Endothelial cell of umbilical vein (primary cell): ENCODE measurements around the gene TOR4A.

Experiments
- CTCF ChIP-seq, 2 donors: IDR thresholded peaks; 1 replicate in 1 of 2; 2 replicates in 1 of 2; pipeline ENCODE4 v1.5.1; 2011; ENCODE audit warnings: low read length in 2 of 2, mild to moderate bottlenecking in 2 of 2, moderate library complexity in 2 of 2, control low read depth in 1 of 2, inconsistent platforms in 1 of 2, low read depth in 1 of 2; ENCODE audit not compliant: insufficient read depth in 1 of 2; ENCODE audit errors: extremely low read depth in 1 of 2
- EZH2 ChIP-seq: IDR thresholded peaks from 2 replicates; pipeline ENCODE4 v1.6.1; 2012; ENCODE audit warnings: borderline replicate concordance, low read depth, mild to moderate bottlenecking, moderate library complexity, low read length, inconsistent platforms; ENCODE audit not compliant: severe bottlenecking
- FOS ChIP-seq: IDR thresholded peaks from 2 replicates; pipeline ENCODE4 v1.6.1; 2011; ENCODE audit warnings: mild to moderate bottlenecking, low read length, moderate library complexity, borderline replicate concordance; ENCODE audit not compliant: insufficient read depth
- JUN ChIP-seq: IDR thresholded peaks from 2 replicates; pipeline ENCODE4 v1.6.1; 2011; ENCODE audit warnings: borderline replicate concordance, low read depth; ENCODE audit not compliant: insufficient read length, insufficient read depth
- MAX ChIP-seq: IDR thresholded peaks from 2 replicates; pipeline ENCODE4 v1.6.1; 2011; ENCODE audit not compliant: insufficient read depth, insufficient read length
- MYC ChIP-seq: IDR thresholded peaks from one replicate; pipeline ENCODE4 v1.6.1; 2011; ENCODE audit warnings: mild to moderate bottlenecking, low read depth, low read length
- POLR2A ChIP-seq: IDR thresholded peaks from 2 replicates; pipeline ENCODE4 v1.6.1; 2012; ENCODE audit warnings: low read depth, mild to moderate bottlenecking, control low read depth, low read length
- POLR2AphosphoS5 ChIP-seq: IDR thresholded peaks from 2 replicates; pipeline ENCODE4 v1.6.1; 2012; ENCODE audit warnings: low read depth, mild to moderate bottlenecking, control low read depth, low read length, moderate library complexity; ENCODE audit not compliant: insufficient read depth

GRCh38 chr9:137279741-137280473 lies 2.4 kb downstream of the TOR4A start:
- TF ChIP-seq CTCF (IDR thresholded peaks at IDR 0.05; ENCODE audit: extremely low read depth in 1 of 2, insufficient read depth in 1 of 2, low read depth in 1 of 2, low read length in 2 of 2) (no peak), EZH2 (no peak), MAX (no peak), POLR2A (no peak), POLR2AphosphoS5 (no peak), FOS (no peak), JUN (no peak), MYC (no peak)
